G401 (cell line): Measurements from ENCODE around the gene ACOXL. TPM values are rescaled to one million over a fixed set of nuclear protein-coding genes. Genes with fewer than 3 reads are reported as not detected.

Source experiments
- DNase-seq: peaks from one replicate; pipeline ENCODE4 v3.0.0-alpha.2; 2015; ENCODE audit warnings: low spot score
- in situ Hi-C: cut with HindIII; loops from 2 replicates; pipeline ENCODE4 v1.10.0; 2016; ENCODE audit warnings: low sequenced_read_pairs, mixed read lengths
- total RNA-seq: library from RNA; depleted of rRNA; stranded (reverse); fragments of >200 nt; shearing (Covaris generic); gene quantifications from 2 replicates; pipeline ENCODE4 v1.2.3, GENCODE V29; 2014

ACOXL gene
- total RNA-seq, 1 experiment from 2014 or later = not detected

DNA sequence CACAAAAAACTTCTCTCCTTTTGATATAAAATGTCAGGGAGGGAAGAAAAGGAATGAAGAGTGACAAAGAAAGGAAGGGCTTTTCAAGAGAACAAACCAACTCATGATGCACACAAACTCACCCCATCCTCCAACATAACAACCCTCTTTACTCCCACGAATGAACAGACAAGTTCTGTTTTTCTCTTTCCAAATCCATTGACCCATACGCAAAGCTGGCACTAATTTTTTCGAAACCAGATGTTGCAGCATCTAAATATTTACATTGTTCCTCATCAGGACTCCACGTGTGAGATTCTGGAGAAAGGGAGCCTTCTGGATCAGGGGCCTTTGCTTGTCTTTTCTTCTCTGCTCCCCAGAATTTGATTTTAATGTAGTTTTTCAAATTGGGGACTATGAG, 245.0 kb downstream of the ACOXL start:
- no peak for DNase-seq
- in situ Hi-C loops = no loop called here

DNA sequence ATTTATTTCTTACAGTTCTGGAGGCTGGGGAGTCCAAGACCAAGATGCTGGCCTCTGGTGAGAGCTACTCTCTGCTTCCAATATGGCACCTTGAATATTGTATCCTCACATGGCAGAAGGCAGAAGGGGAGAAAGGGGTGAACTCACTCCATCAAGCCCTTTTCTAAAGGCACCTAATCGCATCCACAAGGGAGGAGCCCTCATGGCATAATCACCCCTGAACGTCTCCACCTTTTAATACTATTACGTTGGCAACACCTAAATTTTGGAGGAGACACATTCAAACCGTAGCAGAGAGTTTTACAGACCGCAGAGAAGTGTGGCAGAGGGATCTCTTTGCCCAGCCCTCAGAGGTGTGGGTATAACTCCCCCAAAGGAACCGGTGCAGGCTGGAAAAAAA, 245.8 kb downstream of the ACOXL start:
- DNase-seq = no peak
- in situ Hi-C loops = no loop called here

DNA sequence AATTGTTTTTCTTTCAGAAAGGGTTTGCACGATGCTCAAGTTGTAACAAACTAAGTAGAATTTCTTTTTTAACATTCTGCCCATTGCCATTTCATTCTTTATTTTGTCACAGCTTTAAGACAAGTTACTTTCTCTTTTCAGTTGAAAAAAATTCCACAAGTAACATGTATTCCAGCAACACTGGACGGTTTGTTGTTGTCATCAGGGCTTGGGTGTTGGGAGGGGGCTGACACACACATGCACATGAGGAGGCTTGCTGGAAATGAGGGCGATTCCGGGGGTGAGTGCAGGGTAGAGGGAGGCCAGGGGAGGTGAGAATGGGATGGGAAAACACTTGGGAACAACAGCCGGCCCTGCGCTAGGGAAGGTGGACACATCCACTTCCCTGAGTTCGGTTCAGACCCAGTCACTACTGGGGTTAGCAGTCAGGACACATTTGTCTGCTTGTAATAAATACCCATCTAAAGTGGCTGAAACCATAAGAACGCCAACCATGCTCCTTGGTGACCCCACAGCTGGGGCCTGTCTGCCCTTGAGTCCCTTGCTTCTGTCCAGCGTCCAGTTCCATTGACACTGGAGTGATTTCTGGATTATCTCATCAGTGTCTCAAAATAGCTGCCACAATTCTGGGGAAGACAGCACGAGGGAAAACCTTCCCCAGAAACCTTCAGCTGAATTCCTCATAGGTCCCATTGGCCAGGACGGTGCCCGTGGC, 246.5 kb downstream of the ACOXL start:
- DNase-seq = no peak
- in situ Hi-C loops = no loop called here

DNA sequence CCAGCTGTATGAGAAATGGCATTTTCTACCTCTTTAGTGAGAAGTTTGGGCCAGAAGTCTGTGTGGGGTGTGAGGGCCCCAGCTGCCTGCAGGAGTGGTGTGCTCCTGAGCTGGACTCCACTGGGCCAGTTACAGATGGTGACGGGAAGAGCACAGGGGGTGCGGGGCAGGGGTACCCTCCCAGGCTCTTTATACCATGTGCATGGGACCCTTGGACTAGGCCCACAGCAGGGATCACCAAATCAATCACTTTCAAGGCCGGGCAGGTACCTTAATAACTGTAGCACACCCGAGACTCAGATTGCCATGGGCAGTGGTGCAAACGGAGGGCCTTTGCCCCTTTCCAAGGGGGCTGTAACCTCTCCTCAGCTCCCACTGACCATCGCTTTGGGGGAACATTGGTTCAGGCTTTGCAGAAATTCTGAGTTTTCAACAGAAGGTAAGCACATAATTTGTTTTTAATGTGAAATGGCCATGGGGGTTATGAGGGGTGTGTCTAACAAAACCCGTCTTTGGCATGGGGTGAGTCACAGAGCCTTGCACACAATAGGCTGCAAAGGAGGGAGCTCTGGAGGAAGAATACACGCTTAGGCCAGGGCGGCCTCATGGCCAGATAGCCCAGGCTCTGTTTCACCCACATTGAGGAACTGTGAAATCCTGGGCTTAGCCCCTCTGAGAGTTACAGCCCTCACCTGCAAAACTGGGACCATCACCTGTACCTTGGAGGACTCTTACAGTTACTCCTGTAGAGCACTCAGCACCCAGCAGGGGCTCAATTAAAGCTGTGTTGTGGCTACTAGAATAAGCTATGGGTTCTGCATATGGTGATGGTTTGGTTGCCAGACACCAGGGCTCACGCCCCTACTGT, 247.3 kb downstream of the ACOXL start:
- no peak for DNase-seq
- in situ Hi-C loops = no loop called here

DNA sequence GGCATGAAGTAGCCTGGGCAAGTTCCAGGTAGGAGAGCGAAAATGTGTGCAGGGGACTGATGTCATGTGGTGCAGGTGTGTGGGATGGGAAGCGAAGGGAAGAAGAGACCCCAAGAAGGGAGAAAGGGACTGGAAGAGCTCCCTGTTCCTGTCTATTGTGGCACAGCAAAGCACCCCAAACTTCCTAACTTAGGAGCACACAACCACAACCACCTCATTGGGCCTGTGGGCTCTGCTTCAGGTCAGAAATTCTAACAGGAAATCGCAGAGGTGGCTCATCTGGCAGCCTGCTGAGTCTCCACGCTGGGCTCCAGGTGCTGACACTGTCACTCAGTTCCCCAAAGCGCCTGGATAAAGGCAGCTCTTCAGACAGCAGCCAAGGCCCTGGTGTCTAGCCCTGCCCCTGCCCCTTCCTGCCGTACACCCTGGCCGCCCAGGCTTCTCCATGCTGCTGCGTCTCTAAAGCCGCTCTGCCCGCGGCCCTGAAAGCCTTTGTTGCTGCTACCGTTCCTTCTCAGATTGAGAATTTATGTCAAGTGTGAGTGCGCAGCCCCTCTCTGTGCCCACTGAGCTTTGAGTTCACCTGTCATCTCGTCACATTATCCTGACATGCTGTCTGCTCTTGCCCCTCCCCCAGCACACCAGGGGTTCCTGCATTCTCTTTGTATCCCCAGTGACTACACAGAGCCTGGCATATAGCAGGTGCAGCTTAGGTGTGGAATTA, 248.1 kb downstream of the ACOXL start:
- no peak for DNase-seq
- in situ Hi-C loops = no loop called here

DNA sequence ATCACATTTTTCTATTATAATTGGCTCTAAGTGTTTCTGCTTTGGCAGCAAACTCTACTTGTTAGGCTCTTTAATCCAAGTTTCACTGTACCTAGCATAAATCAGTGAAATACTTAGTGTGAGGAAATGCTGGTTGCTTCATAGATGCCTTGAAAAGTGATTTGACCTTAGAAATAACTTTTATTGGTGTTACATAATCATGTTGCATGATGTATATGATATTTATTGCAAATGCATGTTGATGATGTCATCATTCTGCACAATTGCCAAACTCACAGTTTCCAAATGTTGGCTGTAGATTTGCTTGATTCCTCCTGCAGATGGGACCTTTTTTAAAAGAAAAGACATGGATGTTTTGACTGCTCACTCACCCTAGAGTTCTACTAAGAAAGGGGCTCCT, 250.8 kb downstream of the ACOXL start:
- no peak for DNase-seq
- in situ Hi-C loops = no loop called here

DNA sequence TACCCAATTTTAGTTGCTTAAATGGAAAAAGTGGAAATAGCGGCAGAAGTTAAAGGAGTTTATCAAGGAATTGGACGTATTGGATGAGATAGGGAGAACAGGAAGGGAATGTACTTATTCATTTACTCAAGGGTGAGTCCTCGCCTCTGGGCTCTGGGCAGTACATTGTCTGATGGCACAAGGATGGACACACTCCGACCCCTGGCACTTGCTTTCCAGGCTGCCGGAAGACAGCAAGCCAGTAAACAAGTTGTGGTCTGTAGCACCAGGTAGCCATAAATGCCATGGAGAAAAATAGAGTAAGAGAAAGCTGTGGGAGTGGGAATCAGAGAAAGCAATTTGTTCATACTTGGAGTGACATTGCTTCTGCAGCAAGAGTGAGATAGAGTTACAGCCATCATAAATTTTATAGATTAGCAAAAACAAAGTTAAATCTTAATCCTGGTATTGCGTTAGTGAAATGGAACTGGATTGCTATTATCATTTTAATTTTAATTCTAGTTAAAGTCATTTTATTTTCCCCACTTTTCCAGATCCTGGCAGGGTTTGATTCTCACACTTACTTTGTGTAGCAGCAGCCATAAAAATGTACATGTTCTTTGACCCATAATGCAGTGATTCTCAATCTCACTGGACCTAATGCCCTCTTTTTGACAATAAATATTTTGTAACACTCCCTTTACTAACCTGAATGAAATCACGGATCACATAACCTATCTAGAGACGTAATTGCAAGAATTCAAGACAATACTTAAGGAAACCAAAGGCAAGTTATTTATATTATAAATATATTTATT, 252.5 kb downstream of the ACOXL start:
- in situ Hi-C loops = no loop called here
- DNase-seq = no peak

DNA sequence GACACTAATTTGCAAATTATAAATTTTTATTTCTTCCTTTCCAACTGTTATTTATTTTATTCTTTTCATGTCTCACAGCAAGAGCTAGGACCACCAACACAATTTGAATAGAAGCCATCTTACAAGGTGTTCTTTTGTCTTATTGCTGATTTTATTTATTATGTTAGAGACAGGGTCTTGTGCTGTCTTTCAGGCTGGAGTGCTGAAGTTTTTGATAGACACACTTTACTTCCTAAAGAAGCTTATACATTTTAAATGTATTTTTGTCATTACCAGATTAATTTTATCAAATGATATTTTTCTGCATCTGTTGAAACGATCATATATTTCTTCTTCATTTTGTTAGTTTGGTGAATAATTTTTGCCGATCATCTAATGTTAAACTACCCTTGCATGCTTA, 258.1 kb downstream of the ACOXL start:
- in situ Hi-C loops = no loop called here
- DNase-seq = no peak

DNA sequence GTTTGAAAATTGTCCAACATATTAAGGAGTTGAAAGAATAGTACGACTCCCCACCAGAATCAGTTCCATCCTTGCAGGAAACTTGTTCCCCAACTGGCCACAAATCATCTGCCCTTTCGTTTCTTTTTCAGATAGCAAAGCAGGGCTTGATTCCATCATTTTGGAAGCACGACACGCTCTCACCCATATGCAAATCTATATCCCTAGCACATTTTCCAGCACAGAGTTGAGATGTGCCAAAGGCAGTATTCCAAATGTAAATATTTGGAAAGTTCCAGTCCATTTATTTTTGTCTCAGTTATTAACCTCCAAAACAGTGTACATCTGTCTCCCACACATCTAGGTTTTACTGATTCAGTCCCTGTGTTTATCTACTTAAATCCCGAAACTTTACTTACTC, 259.5 kb downstream of the ACOXL start:
- in situ Hi-C loops = no loop called here
- no peak for DNase-seq

DNA sequence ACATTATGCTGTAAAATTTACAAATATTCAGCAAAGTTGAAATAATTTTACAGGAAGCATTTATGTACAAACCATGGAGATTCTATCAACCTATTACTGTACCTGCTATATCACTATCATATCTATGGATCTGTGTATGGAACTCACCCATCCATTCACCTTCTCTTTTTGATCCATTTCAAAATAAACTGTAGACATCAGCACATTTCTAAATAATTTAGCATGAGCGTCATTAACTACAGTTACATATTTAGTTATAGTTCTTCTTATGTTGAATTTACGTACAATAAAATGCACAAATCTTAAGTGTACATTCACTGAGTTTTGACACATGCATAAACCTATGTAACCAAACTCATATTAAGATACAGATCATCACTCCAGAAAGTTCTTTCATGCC, 260.5 kb downstream of the ACOXL start:
- no peak for DNase-seq
- in situ Hi-C loops = no loop called here

DNA sequence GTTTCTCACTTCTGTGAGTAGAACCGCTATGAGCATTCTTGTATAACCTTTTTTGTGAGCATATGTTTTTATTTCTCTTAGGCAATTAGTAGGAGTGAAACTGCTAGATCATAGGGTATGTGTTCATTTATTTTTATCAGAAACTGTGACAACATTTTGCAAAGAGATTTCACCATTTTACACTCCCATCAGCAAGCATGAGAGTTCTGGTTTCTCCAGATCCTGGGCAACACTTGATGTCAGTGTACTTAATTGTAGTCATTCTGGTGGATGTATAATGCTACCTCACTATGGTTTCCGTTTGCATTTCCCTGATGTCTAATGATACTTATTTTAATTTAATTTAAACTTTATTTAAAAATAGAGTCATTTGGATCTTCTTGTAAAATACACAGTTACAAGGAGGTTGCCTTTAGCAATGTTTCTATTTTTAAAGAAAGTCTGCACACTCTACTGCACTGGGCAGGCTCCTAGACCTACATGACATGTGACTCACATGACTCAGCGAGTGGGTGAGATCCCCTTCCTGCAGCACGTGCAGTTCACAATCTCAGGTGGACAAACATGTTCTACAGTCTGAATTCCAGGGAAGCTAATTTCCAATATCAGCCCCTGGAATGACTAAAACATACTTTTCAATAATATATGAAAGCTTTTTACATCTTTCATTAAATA, 261.3 kb downstream of the ACOXL start:
- in situ Hi-C loops = no loop called here

DNA sequence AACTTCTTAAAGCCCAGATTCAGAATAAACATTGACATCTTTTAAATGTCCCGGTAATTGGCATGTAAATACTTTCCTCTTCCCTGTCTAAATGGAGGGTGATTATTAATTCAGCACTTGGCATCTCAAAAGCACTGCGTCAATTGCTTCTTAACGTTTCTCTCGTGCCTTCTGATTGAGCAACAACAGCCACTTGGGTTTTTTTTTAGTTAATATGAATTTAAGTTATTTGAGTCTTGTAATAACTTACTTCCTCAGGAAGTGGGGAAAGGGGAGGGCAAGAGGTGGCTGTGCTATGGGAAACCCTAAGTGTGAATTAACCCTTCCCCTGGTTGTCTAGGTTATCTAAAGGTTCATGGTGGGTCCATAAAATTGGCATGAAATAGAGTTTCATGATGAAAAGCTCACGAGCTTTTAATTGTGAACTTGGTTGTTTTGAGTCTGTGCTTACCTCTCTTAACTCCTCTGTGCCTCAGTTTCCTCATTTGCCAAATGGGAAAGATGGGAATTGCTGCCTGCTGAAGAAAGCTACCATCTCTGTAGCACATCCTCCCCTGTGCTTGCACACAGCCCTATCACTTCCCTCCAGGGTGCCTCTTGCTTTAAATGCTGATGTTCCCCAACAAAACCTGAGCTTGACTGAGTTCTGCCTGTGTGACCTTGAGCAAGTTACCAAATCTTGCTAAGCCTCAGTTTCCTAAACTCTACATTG, 262.0 kb downstream of the ACOXL start:
- in situ Hi-C loops = no loop called here
- DNase-seq = no peak

More for the DNA sequence above, 261.3 kb downstream of the ACOXL start:
- DNase-seq = no peak

DNA sequence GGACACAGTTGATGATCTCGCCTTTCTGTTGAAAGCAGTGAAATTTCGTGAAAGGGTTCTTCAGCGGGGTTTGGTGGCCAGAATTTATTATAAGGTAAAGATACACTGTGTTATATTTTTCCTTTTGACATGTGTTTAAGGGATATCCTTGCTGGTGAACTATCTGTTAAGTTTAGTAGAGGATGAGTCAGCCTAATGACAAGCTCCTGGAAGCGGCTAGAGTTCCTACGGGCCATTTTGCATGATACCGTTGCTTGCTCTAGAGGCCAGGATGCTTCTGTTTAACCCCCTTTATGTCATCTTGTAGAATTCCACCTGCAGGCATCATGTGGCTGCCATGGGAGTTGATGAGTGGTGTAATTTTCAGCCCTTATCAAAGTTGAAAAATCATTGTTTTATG, 263.5 kb downstream of the ACOXL start:
- DNase-seq = no peak
- in situ Hi-C loops = no loop called here

DNA sequence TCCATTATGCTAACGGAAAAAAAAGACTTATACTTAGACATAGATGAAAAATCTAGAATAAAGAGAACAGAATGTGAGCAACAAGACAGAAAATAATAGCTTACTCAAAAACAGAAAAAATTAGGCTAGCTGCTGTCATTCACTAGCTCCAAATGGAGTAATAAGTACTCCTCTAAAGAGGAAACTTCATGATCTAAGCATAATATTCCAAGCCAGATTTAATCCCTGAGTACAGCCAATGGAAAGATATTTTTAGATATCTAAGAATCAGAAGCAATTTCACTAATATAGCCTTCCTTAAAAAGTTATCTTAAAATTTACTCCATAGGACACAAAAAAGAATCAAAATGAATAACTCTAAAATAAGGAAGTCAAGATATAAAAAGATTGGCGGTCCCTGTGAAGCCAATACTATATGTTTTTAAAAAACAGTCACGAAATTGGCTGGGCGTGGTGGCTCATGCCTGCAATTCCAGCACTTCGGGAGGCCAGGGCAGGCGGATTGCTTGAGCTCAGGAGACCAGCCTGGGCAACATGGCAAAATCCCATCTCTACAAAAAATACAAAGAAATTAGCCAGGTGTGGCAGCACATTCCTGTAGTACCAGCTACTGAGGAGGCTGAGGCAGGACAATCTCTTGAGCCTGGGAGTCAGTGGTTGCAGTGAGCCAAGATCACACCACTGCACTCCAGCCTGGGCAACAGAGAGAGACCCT, 265.1 kb downstream of the ACOXL start:
- DNase-seq = no peak
- in situ Hi-C loops = no loop called here

DNA sequence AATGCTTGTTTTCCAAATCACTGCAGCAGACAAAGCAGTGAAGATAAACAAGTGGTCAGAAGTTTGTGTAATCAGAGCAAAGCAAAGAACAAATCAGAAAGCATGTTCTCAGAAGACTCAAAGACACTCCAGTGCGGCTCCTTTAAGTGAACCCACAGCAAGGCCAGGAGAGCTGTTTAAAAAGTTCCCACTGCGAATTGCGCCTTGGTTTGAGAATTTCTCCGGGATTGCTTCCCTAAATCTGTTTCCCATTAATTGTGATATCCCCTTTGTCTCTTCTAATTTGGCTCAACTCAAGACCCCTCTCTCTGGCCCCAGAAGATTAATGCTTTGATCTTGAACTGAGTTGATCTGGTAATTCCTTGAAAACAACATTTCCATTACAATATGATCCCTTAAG, 265.9 kb downstream of the ACOXL start:
- DNase-seq = no peak
- in situ Hi-C loops = no loop called here

DNA sequence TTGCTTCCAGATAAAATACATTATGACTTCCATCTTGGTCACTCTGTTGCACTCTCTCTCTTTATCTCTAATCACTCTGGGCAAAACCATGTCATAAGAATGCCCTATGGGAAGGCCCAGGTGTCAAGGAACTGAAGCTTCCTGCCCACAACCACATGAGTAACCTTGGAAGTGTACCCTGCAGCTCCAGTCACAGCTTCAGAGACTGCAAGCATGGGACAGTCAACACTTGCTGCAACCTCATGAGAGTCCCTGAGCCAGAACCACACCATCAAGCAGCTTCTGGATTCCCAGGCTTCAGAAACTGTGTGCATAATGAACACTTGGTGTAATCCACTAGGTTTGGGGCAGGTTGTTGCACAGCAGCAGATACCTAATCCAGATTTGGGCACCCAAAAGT, 267.3 kb downstream of the ACOXL start:
- no peak for DNase-seq
- in situ Hi-C loops = no loop called here

DNA sequence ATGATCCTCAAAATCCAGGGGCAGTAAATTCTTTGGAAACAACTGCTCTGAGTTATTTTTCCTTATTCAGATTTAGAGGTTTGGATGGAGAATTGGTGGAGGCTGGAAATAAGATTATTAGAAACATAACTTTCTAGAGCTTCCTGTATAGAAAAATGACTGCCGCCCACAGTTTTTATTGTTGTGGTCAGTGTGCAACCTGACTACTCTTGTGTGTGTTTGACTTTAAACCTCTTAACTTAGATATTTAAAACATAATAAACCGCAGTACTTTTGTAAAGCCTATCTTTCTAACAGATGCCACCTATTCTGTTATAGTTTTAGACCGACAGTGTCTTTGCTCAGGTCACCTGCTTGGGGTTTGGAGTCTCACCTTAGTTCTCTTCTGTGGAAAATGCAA, 272.9 kb downstream of the ACOXL start:
- in situ Hi-C loops = no loop called here
- no peak for DNase-seq

DNA sequence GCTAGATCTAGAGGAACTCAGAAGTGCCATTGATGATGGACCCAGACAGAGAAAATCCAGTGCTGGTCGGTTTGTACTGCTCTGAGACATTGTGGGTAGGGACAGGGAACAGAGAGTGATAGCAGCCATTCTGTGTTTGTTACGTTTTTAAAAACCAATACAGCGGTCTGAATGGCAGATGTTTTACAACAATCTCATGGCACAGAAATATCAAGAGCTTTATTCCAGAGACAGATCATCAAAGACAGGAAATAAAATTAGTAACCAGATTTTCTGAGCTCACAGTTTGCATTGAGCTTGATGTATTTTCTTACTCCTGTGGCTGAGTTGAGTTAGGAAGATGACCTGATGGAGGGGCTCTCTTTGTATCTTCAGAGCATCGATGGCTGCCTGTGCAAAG, 273.4 kb downstream of the ACOXL start:
- in situ Hi-C loops = no loop called here
- no peak for DNase-seq
